Liver (tissue), 9 donors: ENCODE results near the gene GPR55. TPM values are rescaled to one million over a fixed set of nuclear protein-coding genes. Genes with fewer than 3 reads are reported as not detected.

Source experiments
- DNase-seq: peaks from one replicate; pipeline ENCODE4 v3.0.0-alpha.2; 2017; ENCODE audit warnings: low spot score
- H3K27ac ChIP-seq, 2 donors: one replicate each; pipeline ENCODE4 v1.7.0; 2013; ENCODE audit warnings: inconsistent platforms in 2 of 2, low read length in 2 of 2, control low read depth in 1 of 2, low read depth in 1 of 2, mild to moderate bottlenecking in 1 of 2
- H3K27me3 ChIP-seq, 4 donors: one replicate each; pipeline versions ENCODE4 v1.6.1 to v1.7.0; 2013; ENCODE audit warnings: low read length in 3 of 4, inconsistent platforms in 1 of 4, mild to moderate bottlenecking in 1 of 4, moderate library complexity in 1 of 4; ENCODE audit not compliant: control insufficient read depth in 4 of 4, insufficient read depth in 4 of 4
- H3K36me3 ChIP-seq, 4 donors: one replicate each; pipeline versions ENCODE4 v1.6.1 to v1.7.0; 2013; ENCODE audit warnings: low read length in 3 of 4, mild to moderate bottlenecking in 3 of 4, low read depth in 1 of 4, moderate library complexity in 1 of 4; ENCODE audit not compliant: control insufficient read depth in 4 of 4, insufficient read depth in 3 of 4
- H3K4me1 ChIP-seq, 4 donors: one replicate each; pipeline versions ENCODE4 v1.6.1 to v1.7.0; 2013; ENCODE audit warnings: low read length in 3 of 4, mild to moderate bottlenecking in 3 of 4, moderate library complexity in 1 of 4; ENCODE audit not compliant: control insufficient read depth in 4 of 4, insufficient read depth in 4 of 4
- H3K4me3 ChIP-seq, 3 donors: one replicate each; pipeline versions ENCODE4 v1.6.1 to v1.7.0; 2013; ENCODE audit warnings: low read length in 3 of 3, control low read depth in 1 of 3, low read depth in 1 of 3, mild to moderate bottlenecking in 1 of 3
- H3K9ac ChIP-seq, 2 donors: one replicate each; pipeline ENCODE4 v1.7.0; 2013; ENCODE audit warnings: low read length in 2 of 2, mild to moderate bottlenecking in 2 of 2, moderate library complexity in 2 of 2, control low read depth in 1 of 2, low read depth in 1 of 2
- H3K9me3 ChIP-seq, 4 donors: one replicate each; pipeline versions ENCODE4 v1.6.1 to v1.7.0; 2013; ENCODE audit warnings: low read length in 3 of 4; ENCODE audit not compliant: control insufficient read depth in 4 of 4
- EGR1 ChIP-seq, 2 donors: IDR thresholded peaks; 2 replicates each; pipeline ENCODE4 v1.6.1; 2016 to 2018; ENCODE audit warnings: antibody characterized with exemption in 2 of 2, low read depth in 2 of 2
- FOXA1 ChIP-seq: IDR thresholded peaks from 2 replicates; pipeline ENCODE4 v1.6.1; 2016; ENCODE audit warnings: antibody characterized with exemption
- FOXA2 ChIP-seq: IDR thresholded peaks from 2 replicates; pipeline ENCODE4 v1.6.1; 2016; ENCODE audit warnings: antibody characterized with exemption
- GABPA ChIP-seq, 2 donors: IDR thresholded peaks in 1 of 2; conservative IDR thresholded peaks in 1 of 2; 2 replicates each; pipeline ENCODE4 v1.6.1; 2016; ENCODE audit warnings: antibody characterized with exemption in 2 of 2, mild to moderate bottlenecking in 1 of 2, moderate library complexity in 1 of 2
- HNF4A ChIP-seq, 2 donors: conservative IDR thresholded peaks; 2 replicates each; pipeline ENCODE4 v1.6.1; 2016; ENCODE audit warnings: antibody characterized with exemption in 2 of 2, mild to moderate bottlenecking in 2 of 2
- HNF4G ChIP-seq: IDR thresholded peaks from 2 replicates; pipeline ENCODE4 v1.6.1; 2016; ENCODE audit warnings: antibody characterized with exemption
- JUND ChIP-seq, 2 donors: IDR thresholded peaks; 2 replicates each; pipeline ENCODE4 v1.6.1; 2016; ENCODE audit warnings: antibody characterized with exemption in 2 of 2
- NR2F2 ChIP-seq: IDR thresholded peaks from 2 replicates; pipeline ENCODE4 v1.6.1; 2016; ENCODE audit warnings: antibody characterized with exemption
- RAD21 ChIP-seq, 2 donors: IDR thresholded peaks; 2 replicates each; pipeline ENCODE4 v1.6.1; 2016; ENCODE audit warnings: antibody characterized with exemption in 2 of 2, mild to moderate bottlenecking in 2 of 2
- RXRA ChIP-seq, 2 donors: IDR thresholded peaks; 2 replicates each; pipeline ENCODE4 v1.6.1; 2017 to 2018; ENCODE audit warnings: antibody characterized with exemption in 2 of 2, mild to moderate bottlenecking in 1 of 2
- SP1 ChIP-seq: IDR thresholded peaks from 2 replicates; pipeline ENCODE4 v1.6.1; 2018; ENCODE audit warnings: antibody characterized with exemption, mild to moderate bottlenecking
- TAF1 ChIP-seq: conservative IDR thresholded peaks from 2 replicates; pipeline ENCODE4 v1.6.1; 2016; ENCODE audit warnings: antibody characterized with exemption, mild to moderate bottlenecking
- YY1 ChIP-seq: IDR thresholded peaks from 2 replicates; pipeline ENCODE4 v1.6.1; 2016; ENCODE audit warnings: antibody characterized with exemption, mild to moderate bottlenecking
- WGBS: extraction: QIAGEN DNeasy Blood & Tissue Kit; methylation state at CpG from one replicate; pipeline ENCODE4 v1.1.7; 2013; 5-methylcytosine and 5-hydroxymethylcytosine counted together
- polyA plus RNA-seq, 2 donors: library from polyadenylated mRNA; stranded (reverse) in 1 of 2; unstranded in 1 of 2; fragments of 200-250 nt in 1 of 2; fragments of >200 nt in 1 of 2; fragmentation: Nextera tagmentation in 1 of 2; extraction: Ambion mirVana in 1 of 2; gene quantifications; one replicate each; pipeline versions ENCODE4 v1.2.1 to v1.2.3, GENCODE V29; 2013 to 2015
- total RNA-seq, 2 donors: library from RNA; depleted of rRNA; stranded (reverse); fragments of >200 nt; gene quantifications; one replicate each; pipeline ENCODE4 v1.2.3, GENCODE V29; 2014
- TF ChIP-seq, protein P1 (sequence below): IDR thresholded peaks from 2 replicates; pipeline ENCODE4 v1.6.1; 2016; ENCODE audit warnings: antibody characterized with exemption, mild to moderate bottlenecking
- TF ChIP-seq, protein P2 (sequence below): fragments of 150-350 bp; IDR thresholded peaks from 2 replicates; pipeline ENCODE4 v1.5.1; 2017; ENCODE audit warnings: improper control_type of control experiment, low read depth, low read length; ENCODE audit not compliant: missing input control
- TF ChIP-seq, protein P3 (sequence below): IDR thresholded peaks from 2 replicates; pipeline ENCODE4 v1.6.1; 2016; ENCODE audit warnings: antibody characterized with exemption
- TF ChIP-seq, protein P4 (sequence below): IDR thresholded peaks from 2 replicates; pipeline ENCODE4 v1.6.1; 2016; ENCODE audit warnings: antibody characterized with exemption
- TF ChIP-seq, protein P5 (sequence below): IDR thresholded peaks from 2 replicates; pipeline ENCODE4 v1.6.1; 2016; ENCODE audit warnings: antibody characterized with exemption
- donor health status: healthy.
- donor health status: healthy.
- donor health status: healthy.
- donor health status: healthy.
- donor health status: healthy.

GPR55 gene
- total and polyA plus RNA-seq, 4 donors: 0.05 to 0.17 (median 0.10) TPM; not detected in 1

DNA sequence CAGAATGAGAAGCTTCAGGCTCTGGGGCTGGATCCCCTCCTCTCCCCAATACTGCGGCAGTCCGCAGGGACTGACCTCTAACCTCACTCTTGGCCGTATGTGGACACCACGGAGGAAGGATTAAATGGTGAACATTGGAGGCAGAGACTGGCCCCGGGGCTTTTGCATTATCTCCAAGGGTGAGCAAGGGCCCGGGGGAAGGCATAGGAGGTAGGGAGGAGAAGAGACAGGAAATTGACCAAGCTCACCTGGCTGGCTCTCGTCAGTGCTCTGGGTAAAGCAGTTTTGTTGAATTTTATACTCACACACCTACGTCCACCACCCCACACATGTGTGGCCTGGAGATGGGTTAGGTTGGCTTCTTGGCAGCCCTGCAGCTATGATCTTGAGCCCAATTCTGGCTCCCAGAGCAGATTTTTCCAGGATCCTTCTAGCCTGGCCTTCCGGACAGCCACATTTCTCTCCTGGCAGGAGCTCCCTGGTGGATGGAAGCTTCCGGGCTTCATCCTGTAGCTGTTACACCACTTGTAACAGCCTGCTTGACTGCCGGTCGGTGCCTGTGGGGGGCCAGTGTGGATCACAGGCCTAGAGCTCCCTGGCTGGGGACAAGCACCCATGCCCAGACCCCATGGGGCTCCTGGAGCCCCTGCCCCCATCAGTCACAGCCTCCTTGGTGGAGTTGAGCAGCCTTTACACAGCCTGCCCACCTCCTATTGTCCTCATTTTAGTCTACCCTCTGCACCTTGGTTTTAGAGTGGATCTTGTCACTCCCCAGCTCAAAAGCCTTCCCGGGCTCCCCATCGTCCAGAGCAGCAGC lies 52.7 kb downstream of the GPR55 start:
- no peaks in the 10 kb centered on the region for H3K27me3 ChIP-seq
- TF ChIP-seq, protein P1, sequence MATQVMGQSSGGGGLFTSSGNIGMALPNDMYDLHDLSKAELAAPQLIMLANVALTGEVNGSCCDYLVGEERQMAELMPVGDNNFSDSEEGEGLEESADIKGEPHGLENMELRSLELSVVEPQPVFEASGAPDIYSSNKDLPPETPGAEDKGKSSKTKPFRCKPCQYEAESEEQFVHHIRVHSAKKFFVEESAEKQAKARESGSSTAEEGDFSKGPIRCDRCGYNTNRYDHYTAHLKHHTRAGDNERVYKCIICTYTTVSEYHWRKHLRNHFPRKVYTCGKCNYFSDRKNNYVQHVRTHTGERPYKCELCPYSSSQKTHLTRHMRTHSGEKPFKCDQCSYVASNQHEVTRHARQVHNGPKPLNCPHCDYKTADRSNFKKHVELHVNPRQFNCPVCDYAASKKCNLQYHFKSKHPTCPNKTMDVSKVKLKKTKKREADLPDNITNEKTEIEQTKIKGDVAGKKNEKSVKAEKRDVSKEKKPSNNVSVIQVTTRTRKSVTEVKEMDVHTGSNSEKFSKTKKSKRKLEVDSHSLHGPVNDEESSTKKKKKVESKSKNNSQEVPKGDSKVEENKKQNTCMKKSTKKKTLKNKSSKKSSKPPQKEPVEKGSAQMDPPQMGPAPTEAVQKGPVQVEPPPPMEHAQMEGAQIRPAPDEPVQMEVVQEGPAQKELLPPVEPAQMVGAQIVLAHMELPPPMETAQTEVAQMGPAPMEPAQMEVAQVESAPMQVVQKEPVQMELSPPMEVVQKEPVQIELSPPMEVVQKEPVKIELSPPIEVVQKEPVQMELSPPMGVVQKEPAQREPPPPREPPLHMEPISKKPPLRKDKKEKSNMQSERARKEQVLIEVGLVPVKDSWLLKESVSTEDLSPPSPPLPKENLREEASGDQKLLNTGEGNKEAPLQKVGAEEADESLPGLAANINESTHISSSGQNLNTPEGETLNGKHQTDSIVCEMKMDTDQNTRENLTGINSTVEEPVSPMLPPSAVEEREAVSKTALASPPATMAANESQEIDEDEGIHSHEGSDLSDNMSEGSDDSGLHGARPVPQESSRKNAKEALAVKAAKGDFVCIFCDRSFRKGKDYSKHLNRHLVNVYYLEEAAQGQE: no peak
- TF ChIP-seq, protein P2, sequence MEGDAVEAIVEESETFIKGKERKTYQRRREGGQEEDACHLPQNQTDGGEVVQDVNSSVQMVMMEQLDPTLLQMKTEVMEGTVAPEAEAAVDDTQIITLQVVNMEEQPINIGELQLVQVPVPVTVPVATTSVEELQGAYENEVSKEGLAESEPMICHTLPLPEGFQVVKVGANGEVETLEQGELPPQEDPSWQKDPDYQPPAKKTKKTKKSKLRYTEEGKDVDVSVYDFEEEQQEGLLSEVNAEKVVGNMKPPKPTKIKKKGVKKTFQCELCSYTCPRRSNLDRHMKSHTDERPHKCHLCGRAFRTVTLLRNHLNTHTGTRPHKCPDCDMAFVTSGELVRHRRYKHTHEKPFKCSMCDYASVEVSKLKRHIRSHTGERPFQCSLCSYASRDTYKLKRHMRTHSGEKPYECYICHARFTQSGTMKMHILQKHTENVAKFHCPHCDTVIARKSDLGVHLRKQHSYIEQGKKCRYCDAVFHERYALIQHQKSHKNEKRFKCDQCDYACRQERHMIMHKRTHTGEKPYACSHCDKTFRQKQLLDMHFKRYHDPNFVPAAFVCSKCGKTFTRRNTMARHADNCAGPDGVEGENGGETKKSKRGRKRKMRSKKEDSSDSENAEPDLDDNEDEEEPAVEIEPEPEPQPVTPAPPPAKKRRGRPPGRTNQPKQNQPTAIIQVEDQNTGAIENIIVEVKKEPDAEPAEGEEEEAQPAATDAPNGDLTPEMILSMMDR: no peak
- TF ChIP-seq FOXA1 (no peak), RAD21 (IDR thresholded peaks at IDR 0.05) (no peak), FOXA2 (no peak), TAF1 (no peak), HNF4G (no peak), JUND (IDR thresholded peaks at IDR 0.05) (no peak), RXRA (IDR thresholded peaks at IDR 0.05) (no peak), EGR1 (IDR thresholded peaks at IDR 0.05; ENCODE audit: low read depth in 2 of 2) (no peak), GABPA (IDR thresholded peaks at IDR 0.05 in 1 of 2, conservative IDR thresholded peaks at IDR 0.05 in 1 of 2) (no peak), YY1 (no peak), SP1 (no peak), HNF4A (conservative IDR thresholded peaks at IDR 0.05) (no peak), NR2F2 (no peak)
- TF ChIP-seq, protein P3, sequence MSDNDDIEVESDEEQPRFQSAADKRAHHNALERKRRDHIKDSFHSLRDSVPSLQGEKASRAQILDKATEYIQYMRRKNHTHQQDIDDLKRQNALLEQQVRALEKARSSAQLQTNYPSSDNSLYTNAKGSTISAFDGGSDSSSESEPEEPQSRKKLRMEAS: no peak
- TF ChIP-seq, protein P4, sequence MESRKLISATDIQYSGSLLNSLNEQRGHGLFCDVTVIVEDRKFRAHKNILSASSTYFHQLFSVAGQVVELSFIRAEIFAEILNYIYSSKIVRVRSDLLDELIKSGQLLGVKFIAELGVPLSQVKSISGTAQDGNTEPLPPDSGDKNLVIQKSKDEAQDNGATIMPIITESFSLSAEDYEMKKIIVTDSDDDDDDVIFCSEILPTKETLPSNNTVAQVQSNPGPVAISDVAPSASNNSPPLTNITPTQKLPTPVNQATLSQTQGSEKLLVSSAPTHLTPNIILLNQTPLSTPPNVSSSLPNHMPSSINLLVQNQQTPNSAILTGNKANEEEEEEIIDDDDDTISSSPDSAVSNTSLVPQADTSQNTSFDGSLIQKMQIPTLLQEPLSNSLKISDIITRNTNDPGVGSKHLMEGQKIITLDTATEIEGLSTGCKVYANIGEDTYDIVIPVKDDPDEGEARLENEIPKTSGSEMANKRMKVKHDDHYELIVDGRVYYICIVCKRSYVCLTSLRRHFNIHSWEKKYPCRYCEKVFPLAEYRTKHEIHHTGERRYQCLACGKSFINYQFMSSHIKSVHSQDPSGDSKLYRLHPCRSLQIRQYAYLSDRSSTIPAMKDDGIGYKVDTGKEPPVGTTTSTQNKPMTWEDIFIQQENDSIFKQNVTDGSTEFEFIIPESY: no peak
- TF ChIP-seq, protein P5, sequence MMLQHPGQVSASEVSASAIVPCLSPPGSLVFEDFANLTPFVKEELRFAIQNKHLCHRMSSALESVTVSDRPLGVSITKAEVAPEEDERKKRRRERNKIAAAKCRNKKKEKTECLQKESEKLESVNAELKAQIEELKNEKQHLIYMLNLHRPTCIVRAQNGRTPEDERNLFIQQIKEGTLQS: no peak

More for the DNA sequence above, 52.7 kb downstream of the GPR55 start:
- Histone ChIP-seq H3K4me3 (no peak overlapping the region), H3K9ac (no peak overlapping the region), H3K4me1 (peaks cover 0 to 8% (median 0%) of the 10 kb centered on the region in 4 donors), H3K36me3 (no peaks in the 10 kb centered on the region), H3K27ac (no peak overlapping the region), H3K9me3 (no peaks in the 10 kb centered on the region)
- no peak for DNase-seq
- WGBS: 85% methylated on average over 14 of the region's 14 CpGs
